ENCODE measurements around the gene PTH1R. TPM values are rescaled to one million over a fixed set of nuclear protein-coding genes. Genes with fewer than 3 reads are reported as not detected.

Gene PTH1R
- total RNA-seq, 1 experiment from 2014 or later = not detected

- no peak overlapping the region for H3K4me3 ChIP-seq (ENCODE audit: low read depth in 2 of 2, low read length in 2 of 2)
- no TSS peak for BruUV-seq (replicated peaks)
- H3K27ac ChIP-seq (ENCODE audit: low read length) = no peak overlapping the region
- intact Hi-C loops (cut with micrococcal nuclease; ENCODE audit: unreplicated experiment) = no loop called here
- TF ChIP-seq TCF7L2 (IDR thresholded peaks at IDR 0.05; ENCODE audit: low read depth, low read length) (no peak), SIN3A (IDR thresholded peaks at IDR 0.05; ENCODE audit: borderline replicate concordance, insufficient read depth, low read depth, low read length) (no peak), POLR2AphosphoS5 (IDR thresholded peaks at IDR 0.05; ENCODE audit: low read depth, low read length) (no peak), CTCF (IDR thresholded peaks at IDR 0.05) (no peak)
- TF ChIP-seq, protein P1, sequence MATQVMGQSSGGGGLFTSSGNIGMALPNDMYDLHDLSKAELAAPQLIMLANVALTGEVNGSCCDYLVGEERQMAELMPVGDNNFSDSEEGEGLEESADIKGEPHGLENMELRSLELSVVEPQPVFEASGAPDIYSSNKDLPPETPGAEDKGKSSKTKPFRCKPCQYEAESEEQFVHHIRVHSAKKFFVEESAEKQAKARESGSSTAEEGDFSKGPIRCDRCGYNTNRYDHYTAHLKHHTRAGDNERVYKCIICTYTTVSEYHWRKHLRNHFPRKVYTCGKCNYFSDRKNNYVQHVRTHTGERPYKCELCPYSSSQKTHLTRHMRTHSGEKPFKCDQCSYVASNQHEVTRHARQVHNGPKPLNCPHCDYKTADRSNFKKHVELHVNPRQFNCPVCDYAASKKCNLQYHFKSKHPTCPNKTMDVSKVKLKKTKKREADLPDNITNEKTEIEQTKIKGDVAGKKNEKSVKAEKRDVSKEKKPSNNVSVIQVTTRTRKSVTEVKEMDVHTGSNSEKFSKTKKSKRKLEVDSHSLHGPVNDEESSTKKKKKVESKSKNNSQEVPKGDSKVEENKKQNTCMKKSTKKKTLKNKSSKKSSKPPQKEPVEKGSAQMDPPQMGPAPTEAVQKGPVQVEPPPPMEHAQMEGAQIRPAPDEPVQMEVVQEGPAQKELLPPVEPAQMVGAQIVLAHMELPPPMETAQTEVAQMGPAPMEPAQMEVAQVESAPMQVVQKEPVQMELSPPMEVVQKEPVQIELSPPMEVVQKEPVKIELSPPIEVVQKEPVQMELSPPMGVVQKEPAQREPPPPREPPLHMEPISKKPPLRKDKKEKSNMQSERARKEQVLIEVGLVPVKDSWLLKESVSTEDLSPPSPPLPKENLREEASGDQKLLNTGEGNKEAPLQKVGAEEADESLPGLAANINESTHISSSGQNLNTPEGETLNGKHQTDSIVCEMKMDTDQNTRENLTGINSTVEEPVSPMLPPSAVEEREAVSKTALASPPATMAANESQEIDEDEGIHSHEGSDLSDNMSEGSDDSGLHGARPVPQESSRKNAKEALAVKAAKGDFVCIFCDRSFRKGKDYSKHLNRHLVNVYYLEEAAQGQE (IDR thresholded peaks at IDR 0.05; ENCODE audit: insufficient read depth in 1 of 2, low read depth in 2 of 2, low read length in 1 of 2) = no peak
- ChIA-PET POLR2A (no interaction called here), CTCF (no interaction called here)
- DNase-seq (ENCODE audit: low read depth, low spot score) = no peak
- H3K4me1 ChIP-seq (ENCODE audit: control insufficient read depth, insufficient read depth, low read length) = no peaks in the 10 kb centered on the region
- H3K36me3 ChIP-seq (ENCODE audit: control insufficient read depth, insufficient read depth, low read length) = no peaks in the 10 kb centered on the region
- no peaks in the 10 kb centered on the region for H3K27me3 ChIP-seq (ENCODE audit: control insufficient read depth, insufficient read depth, low read length)
- in situ Hi-C loops (cut with HindIII; ENCODE audit: low pct_unique_long_range_greater_than_20kb, low sequenced_read_pairs) = no loop called here
- H3K9me3 ChIP-seq (ENCODE audit: control insufficient read depth, insufficient read depth, low read depth, low read length) = no peaks in the 10 kb centered on the region
- no peak for ATAC-seq
Observed at GRCh38 chr3:46903341-46904302, 26.1 kb downstream of the PTH1R start.

DNA sequence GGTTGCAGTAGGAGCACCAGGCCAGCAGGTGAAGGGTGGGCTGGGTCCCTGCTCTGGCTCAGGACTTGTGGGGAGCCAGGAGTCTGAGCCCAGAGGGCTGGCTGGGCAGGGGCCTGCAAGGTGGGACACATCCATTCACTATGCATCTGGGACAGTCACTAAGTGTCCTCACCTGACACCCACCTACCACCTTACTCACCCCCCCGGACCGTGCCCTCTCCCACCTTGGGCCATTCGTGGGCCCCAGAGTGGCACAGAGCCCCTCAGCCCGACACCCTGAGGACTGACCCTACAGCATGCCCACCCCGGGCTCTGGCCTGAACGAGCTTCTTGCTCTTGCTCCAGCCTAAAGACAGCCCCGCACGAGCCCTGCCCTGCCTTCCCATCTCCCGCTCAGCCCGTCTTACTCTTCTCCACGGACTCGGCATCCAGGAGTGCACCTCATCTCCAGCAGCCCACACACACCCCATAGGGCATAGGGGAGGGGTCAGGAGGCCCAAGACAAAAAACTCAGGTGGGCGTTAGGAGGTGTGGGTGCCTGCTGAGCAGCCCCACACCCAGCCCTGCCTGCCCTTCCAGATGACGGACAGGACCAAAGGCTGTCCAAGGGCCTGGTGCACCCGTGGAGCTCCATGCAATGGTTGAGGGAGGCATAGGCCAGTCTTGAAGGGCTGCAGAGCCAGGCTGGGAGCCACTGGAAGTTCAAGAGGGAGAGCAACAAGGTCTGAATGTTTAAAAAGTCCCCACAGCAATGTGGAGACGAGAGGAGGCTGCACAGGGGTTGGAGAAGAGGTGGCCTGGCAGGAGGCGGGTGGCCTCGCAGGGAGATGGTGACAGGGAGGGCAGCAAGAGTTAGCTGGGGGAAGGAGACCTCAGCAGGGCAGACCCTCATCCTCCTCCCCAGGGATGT is 27.0 kb downstream of the PTH1R start:
- H3K4me1 ChIP-seq (ENCODE audit: control insufficient read depth, insufficient read depth, low read length) = no peaks in the 10 kb centered on the region
- POLR2A ChIA-PET = no interaction called here
- no peak for DNase-seq (ENCODE audit: low read depth, low spot score)
- no TSS peak for BruUV-seq (replicated peaks)
- no peaks in the 10 kb centered on the region for H3K27me3 ChIP-seq (ENCODE audit: control insufficient read depth, insufficient read depth, low read length)
- no peak overlapping the region for H3K4me3 ChIP-seq (ENCODE audit: low read depth in 2 of 2, low read length in 2 of 2)
- TF ChIP-seq, protein P1 (IDR thresholded peaks at IDR 0.05; ENCODE audit: insufficient read depth in 1 of 2, low read depth in 2 of 2, low read length in 1 of 2) = no peak
- TF ChIP-seq TCF7L2 (IDR thresholded peaks at IDR 0.05; ENCODE audit: low read depth, low read length) = no peak
- TF ChIP-seq CTCF (IDR thresholded peaks at IDR 0.05) = no peak
- no peak for TF ChIP-seq POLR2AphosphoS5 (IDR thresholded peaks at IDR 0.05; ENCODE audit: low read depth, low read length)
- TF ChIP-seq SIN3A (IDR thresholded peaks at IDR 0.05; ENCODE audit: borderline replicate concordance, insufficient read depth, low read depth, low read length) = no peak
- intact Hi-C loops (cut with micrococcal nuclease; ENCODE audit: unreplicated experiment) (loop anchor here (5.0 kb wide), 1 partner anchor 37 kb away; no protein-coding TSS in a partner anchor), in situ Hi-C loops (cut with HindIII; ENCODE audit: low pct_unique_long_range_greater_than_20kb, low sequenced_read_pairs) (no loop called here)
- no peaks in the 10 kb centered on the region for H3K36me3 ChIP-seq (ENCODE audit: control insufficient read depth, insufficient read depth, low read length)
- H3K27ac ChIP-seq (ENCODE audit: low read length) = no peak overlapping the region
- H3K9me3 ChIP-seq (ENCODE audit: control insufficient read depth, insufficient read depth, low read depth, low read length) = no peaks in the 10 kb centered on the region
- CTCF ChIA-PET = no interaction called here
- no peak for ATAC-seq

All from Panc1 (cell line).